ACC112 (cell line): ENCODE measurements around the gene ZBTB43.
A peak's percentile ranks its signal among the peaks of the same experiment; 100 is the strongest.

ENCODE experiments used
- H2AFZ ChIP-seq: fragments of 200-600 bp; sonication (generic); one replicate; pipeline ENCODE4 v1.6.0; 2017; ENCODE audit warnings: antibody characterized with exemption, low read length; ENCODE audit not compliant: unreplicated experiment
- H3K27ac ChIP-seq: fragments of 200-600 bp; sonication (generic); 2 replicates; pipeline ENCODE4 v1.5.1; 2014; ENCODE audit warnings: low read depth, mild to moderate bottlenecking, antibody characterized with exemption, low read length, moderate library complexity
- H3K27me3 ChIP-seq: fragments of 200-600 bp; sonication (generic); 2 replicates; pipeline ENCODE4 v1.6.1; 2014; ENCODE audit warnings: mild to moderate bottlenecking, antibody characterized with exemption, low read length, moderate library complexity, mixed read lengths; ENCODE audit not compliant: insufficient read depth
- H3K36me3 ChIP-seq: fragments of 200-600 bp; sonication (generic); 2 replicates; pipeline ENCODE4 v1.6.1; 2016; ENCODE audit warnings: mild to moderate bottlenecking, antibody characterized with exemption, low read length, moderate library complexity, mixed read lengths; ENCODE audit not compliant: insufficient read depth
- H3K4me1 ChIP-seq: fragments of 200-600 bp; sonication (generic); one replicate; pipeline ENCODE4 v1.6.1; 2016; ENCODE audit warnings: low read length, mixed read lengths; ENCODE audit not compliant: insufficient read depth, unreplicated experiment, control insufficient read depth
- H3K4me3 ChIP-seq: fragments of 200-600 bp; sonication (generic); 2 replicates; pipeline ENCODE4 v1.5.1; 2014; ENCODE audit warnings: mild to moderate bottlenecking, low read depth, low read length
- H3K79me2 ChIP-seq: fragments of 200-600 bp; sonication (generic); one replicate; pipeline ENCODE4 v1.6.0; 2016; ENCODE audit warnings: low read length; ENCODE audit not compliant: control insufficient read depth, unreplicated experiment, insufficient read depth

Gene ZBTB43

DNA sequence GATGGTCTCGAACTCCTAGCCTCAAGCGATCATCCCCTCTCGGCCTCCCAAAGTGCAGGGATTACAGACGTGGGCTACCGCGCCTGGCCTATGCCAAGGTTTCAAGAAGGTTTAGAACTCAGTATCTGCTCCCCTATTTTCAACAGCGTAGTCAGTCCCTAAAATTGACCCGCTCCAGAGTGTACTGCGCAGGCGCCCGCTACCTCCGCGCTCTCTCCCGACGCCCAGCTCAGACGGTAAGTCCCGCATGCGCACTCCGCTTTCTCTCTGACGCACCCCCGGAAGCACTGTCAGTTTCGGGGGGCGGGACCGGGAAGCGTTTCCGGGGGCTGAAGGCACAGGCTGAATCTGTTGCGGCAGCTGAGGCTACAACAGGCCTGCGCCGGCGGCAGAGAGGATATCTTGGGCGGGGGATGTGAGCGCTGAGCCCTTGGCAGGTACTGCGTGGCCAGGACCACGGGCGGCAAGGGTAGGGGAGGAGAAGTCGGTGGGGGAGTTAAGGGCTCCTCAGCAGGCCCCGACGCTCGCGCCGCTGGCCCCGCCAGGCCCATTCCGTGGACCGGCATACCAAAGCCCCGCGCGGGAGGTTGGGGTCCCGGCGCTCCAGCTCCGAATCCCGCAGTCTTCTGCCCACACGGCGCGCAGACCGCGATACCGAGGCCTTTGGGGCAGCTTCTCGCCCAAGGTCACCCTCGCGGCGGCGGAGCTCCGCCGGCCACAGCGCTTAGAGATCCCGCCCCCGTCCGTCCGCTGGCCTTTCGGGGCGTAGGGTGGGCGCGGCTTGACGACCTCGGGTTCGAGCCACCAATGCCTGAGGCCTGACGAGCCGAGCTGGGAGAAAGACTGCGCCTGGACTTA lies at the start of gene ZBTB43:
ZBTB43 (plus strand) TSS at position 345 of the 858 bp plus-strand sequence. CDS start 27,470 bp downstream, outside the sequence.
- Histone ChIP-seq H3K27ac (peak within 1 kb of the TSS; percentile 77), H3K4me1 (peaks cover 27% of the 10 kb centered on the region), H3K36me3 (no peaks in the 10 kb centered on the region), H2AFZ (peak within 1 kb of the TSS; percentile 43), H3K79me2 (peaks cover 48% of the 10 kb centered on the region), H3K27me3 (no peaks in the 10 kb centered on the region), H3K4me3 (peak within 1 kb of the TSS; percentile 84)

DNA sequence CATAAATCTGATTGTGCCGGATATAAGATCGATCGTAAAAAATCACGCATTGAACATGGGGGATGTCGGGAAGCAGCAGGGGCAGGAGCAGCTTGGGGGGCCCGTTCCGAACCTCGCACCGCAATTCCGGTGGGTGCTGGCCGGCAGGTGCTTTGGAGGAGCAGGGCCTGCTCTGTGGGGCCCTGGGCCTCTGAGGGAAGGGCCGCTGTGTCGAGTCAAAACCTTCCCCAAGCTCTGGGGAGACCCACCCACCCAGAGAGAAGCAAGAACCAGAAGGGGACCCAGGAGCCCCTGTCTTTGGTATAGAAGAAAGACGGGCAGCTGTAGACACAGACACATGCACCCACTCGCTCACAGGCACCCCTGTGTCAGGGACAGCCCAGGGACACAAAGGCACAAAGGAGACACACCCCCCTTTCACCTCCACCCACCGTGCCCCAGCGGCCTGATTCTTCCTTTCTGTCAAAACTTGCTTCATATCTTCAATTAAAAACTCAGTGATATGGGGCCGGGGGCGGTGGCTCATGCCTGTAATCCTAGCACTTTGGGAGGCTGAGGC lies 49.4 kb upstream of the ZBTB43 start:
- no peak overlapping the region for H2AFZ ChIP-seq
- H3K79me2 ChIP-seq = no peaks in the 10 kb centered on the region
- no peaks in the 10 kb centered on the region for H3K36me3 ChIP-seq
- no peak overlapping the region for H3K4me3 ChIP-seq
- no peaks in the 10 kb centered on the region for H3K4me1 ChIP-seq
- H3K27me3 ChIP-seq = peaks cover 65% of the 10 kb centered on the region
- no peak overlapping the region for H3K27ac ChIP-seq

DNA sequence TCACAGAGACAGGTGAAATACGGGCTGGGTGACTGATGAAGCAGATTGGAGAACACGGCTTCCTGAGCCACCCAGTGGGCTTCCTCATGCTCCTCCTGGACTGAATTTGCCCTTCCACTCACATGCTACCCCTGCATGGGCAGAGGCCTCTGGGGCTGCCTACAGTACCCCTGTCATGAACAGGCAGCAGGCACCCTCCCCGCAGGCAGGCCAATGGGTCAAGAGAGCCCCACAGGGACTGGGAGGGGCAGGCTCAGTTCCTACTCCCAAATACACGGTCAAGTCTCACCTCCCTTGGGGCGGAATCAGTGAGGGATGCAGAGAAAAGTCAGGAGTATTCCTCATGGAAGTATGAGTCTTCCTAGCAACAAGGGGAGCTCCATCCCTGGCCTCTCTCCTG lies 48.6 kb upstream of the ZBTB43 start:
- Histone ChIP-seq H3K36me3 (no peaks in the 10 kb centered on the region), H3K4me1 (no peaks in the 10 kb centered on the region), H3K27me3 (peaks cover 65% of the 10 kb centered on the region), H2AFZ (no peak overlapping the region), H3K4me3 (no peak overlapping the region), H3K27ac (no peak overlapping the region), H3K79me2 (no peaks in the 10 kb centered on the region)

- Histone ChIP-seq H3K4me3 (no peak overlapping the region), H3K36me3 (no peaks in the 10 kb centered on the region), H3K27me3 (peaks cover 63% of the 10 kb centered on the region), H3K79me2 (no peaks in the 10 kb centered on the region), H3K27ac (no peak overlapping the region), H2AFZ (no peak overlapping the region), H3K4me1 (no peaks in the 10 kb centered on the region)
Observed at GRCh38 chr9:126756876-126757415, 47.9 kb upstream of the ZBTB43 start.

- H3K79me2 ChIP-seq = no peaks in the 10 kb centered on the region
- no peaks in the 10 kb centered on the region for H3K36me3 ChIP-seq
- H3K4me1 ChIP-seq = no peaks in the 10 kb centered on the region
- H2AFZ ChIP-seq = no peak overlapping the region
- no peak overlapping the region for H3K27ac ChIP-seq
- H3K27me3 ChIP-seq = peaks cover 48% of the 10 kb centered on the region
- no peak overlapping the region for H3K4me3 ChIP-seq
Observed at GRCh38 chr9:126758916-126759585, 45.8 kb upstream of the ZBTB43 start.

- peaks cover 38% of the 10 kb centered on the region for H3K27me3 ChIP-seq
- no peaks in the 10 kb centered on the region for H3K4me1 ChIP-seq
- no peak overlapping the region for H3K4me3 ChIP-seq
- H2AFZ ChIP-seq = no peak overlapping the region
- no peaks in the 10 kb centered on the region for H3K36me3 ChIP-seq
- H3K27ac ChIP-seq = no peak overlapping the region
- no peaks in the 10 kb centered on the region for H3K79me2 ChIP-seq
Observed at GRCh38 chr9:126761274-126761673, 43.6 kb upstream of the ZBTB43 start.

GRCh38 chr9:126763130-126763764 lies 41.6 kb upstream of the ZBTB43 start:
- H3K79me2 ChIP-seq = no peaks in the 10 kb centered on the region
- H3K4me1 ChIP-seq = no peaks in the 10 kb centered on the region
- no peak overlapping the region for H3K27ac ChIP-seq
- no peak overlapping the region for H3K4me3 ChIP-seq
- H3K27me3 ChIP-seq = peaks cover 31% of the 10 kb centered on the region
- no peak overlapping the region for H2AFZ ChIP-seq
- no peaks in the 10 kb centered on the region for H3K36me3 ChIP-seq

DNA sequence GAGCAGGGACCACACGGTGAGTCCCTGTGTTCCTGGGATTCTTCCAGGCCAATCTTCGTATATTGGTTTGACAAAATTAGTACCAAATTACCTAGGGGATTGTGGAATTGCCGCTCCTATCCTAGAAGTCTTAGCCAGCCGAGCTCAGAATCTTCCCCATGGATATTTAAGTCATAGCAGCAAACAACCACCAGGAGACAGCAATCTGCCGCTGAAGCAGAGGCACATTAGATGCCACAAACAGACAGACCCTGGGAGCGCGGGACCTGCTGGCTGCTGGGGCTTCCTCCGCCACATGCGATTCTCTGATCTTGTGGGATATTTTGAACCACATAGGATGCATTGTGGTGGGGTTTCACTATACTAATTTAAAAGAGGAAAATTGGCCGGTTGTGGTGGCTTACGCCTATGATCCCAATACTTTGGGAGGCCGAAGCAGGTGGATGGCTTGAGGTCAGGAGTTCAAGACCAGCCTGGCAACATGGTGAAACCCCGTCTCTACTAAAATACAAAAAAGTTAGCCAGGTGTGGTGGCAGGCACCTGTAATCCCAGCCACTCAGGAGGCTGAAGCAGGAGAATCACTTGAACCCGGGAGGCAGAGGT lies 31.7 kb upstream of the ZBTB43 start:
- H3K79me2 ChIP-seq = no peaks in the 10 kb centered on the region
- H3K27me3 ChIP-seq = peaks cover 26% of the 10 kb centered on the region
- H3K4me1 ChIP-seq = no peaks in the 10 kb centered on the region
- no peaks in the 10 kb centered on the region for H3K36me3 ChIP-seq
- H2AFZ ChIP-seq = no peak overlapping the region
- H3K27ac ChIP-seq = no peak overlapping the region
- H3K4me3 ChIP-seq = no peak overlapping the region

- H3K4me3 ChIP-seq = no peak overlapping the region
- H3K4me1 ChIP-seq = no peaks in the 10 kb centered on the region
- H3K79me2 ChIP-seq = no peaks in the 10 kb centered on the region
- H3K36me3 ChIP-seq = no peaks in the 10 kb centered on the region
- H2AFZ ChIP-seq = no peak overlapping the region
- no peak overlapping the region for H3K27ac ChIP-seq
- peaks cover 40% of the 10 kb centered on the region for H3K27me3 ChIP-seq
Observed at GRCh38 chr9:126775926-126776325, 28.9 kb upstream of the ZBTB43 start.

GRCh38 chr9:126777733-126778132 lies 27.1 kb upstream of the ZBTB43 start:
- H3K4me3 ChIP-seq = no peak overlapping the region
- H3K79me2 ChIP-seq = no peaks in the 10 kb centered on the region
- H3K27me3 ChIP-seq = peaks cover 40% of the 10 kb centered on the region
- no peak overlapping the region for H3K27ac ChIP-seq
- no peaks in the 10 kb centered on the region for H3K4me1 ChIP-seq
- no peaks in the 10 kb centered on the region for H3K36me3 ChIP-seq
- no peak overlapping the region for H2AFZ ChIP-seq
